OCI-LY3 (cell line): Measurements from ENCODE around the gene ZNF500.

Experiments
- EZH2phosphoT487 ChIP-seq: fragments of 200-600 bp; shearing (Covaris generic); IDR thresholded peaks from 2 replicates; pipeline ENCODE4 v1.6.1; 2018; ENCODE audit warnings: antibody characterized with exemption, mixed run types, low read depth
- TF ChIP-seq, protein P1 (sequence below): fragments of 200-600, 300-600 bp; sonication (generic); IDR thresholded peaks from 2 replicates; pipeline ENCODE4 v1.5.1; 2014; ENCODE audit warnings: antibody characterized with exemption, low read length, low read depth

- TF ChIP-seq, protein P1, sequence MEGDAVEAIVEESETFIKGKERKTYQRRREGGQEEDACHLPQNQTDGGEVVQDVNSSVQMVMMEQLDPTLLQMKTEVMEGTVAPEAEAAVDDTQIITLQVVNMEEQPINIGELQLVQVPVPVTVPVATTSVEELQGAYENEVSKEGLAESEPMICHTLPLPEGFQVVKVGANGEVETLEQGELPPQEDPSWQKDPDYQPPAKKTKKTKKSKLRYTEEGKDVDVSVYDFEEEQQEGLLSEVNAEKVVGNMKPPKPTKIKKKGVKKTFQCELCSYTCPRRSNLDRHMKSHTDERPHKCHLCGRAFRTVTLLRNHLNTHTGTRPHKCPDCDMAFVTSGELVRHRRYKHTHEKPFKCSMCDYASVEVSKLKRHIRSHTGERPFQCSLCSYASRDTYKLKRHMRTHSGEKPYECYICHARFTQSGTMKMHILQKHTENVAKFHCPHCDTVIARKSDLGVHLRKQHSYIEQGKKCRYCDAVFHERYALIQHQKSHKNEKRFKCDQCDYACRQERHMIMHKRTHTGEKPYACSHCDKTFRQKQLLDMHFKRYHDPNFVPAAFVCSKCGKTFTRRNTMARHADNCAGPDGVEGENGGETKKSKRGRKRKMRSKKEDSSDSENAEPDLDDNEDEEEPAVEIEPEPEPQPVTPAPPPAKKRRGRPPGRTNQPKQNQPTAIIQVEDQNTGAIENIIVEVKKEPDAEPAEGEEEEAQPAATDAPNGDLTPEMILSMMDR: no peak
- TF ChIP-seq EZH2phosphoT487: no peak
Measured at GRCh38 chr16:4744555-4745273, 22.2 kb downstream of the ZNF500 start.
